Gastroesophageal sphincter (tissue), 4 donors: ENCODE measurements around the gene HAUS7. TPM values are rescaled to one million over a fixed set of nuclear protein-coding genes. Genes with fewer than 3 reads are reported as not detected.

Experiments
- ATAC-seq: fragments of 150-250 bp; one replicate; pipeline ENCODE4 v1.9.1; 2016; ENCODE audit warnings: mild to moderate bottlenecking, moderate library complexity
- H3K27ac ChIP-seq, 4 donors: fragments of 200-600 bp; sonication (generic) in 3 of 4; 1 replicate in 3 of 4; 2 replicates in 1 of 4; pipeline ENCODE4 v1.5.1; 2016 to 2019
- H3K27me3 ChIP-seq: fragments of 200-600 bp; sonication (generic); one replicate; pipeline ENCODE4 v1.5.1; 2019
- H3K36me3 ChIP-seq, 2 donors: fragments of 200-600 bp; sonication (generic); one replicate each; pipeline ENCODE4 v1.5.1; 2019; ENCODE audit warnings: control low read depth in 1 of 2
- H3K4me1 ChIP-seq, 3 donors: fragments of 200-600 bp; sonication (generic); 1 replicate in 2 of 3; 2 replicates in 1 of 3; pipeline ENCODE4 v1.5.1; 2016 to 2019; ENCODE audit warnings: control low read depth in 2 of 3
- H3K4me3 ChIP-seq, 2 donors: fragments of 200-600 bp; sonication (generic); one replicate each; pipeline ENCODE4 v1.5.1; 2019; ENCODE audit warnings: mild to moderate bottlenecking in 1 of 2, moderate library complexity in 1 of 2
- H3K9me3 ChIP-seq, 3 donors: fragments of 200-600 bp; sonication (generic); one replicate each; pipeline ENCODE4 v1.5.1; 2017 to 2019; ENCODE audit warnings: control low read depth in 2 of 3
- EP300 ChIP-seq: sonication (generic); formaldehyde crosslinking; IDR thresholded peaks from one replicate; pipeline ENCODE4 v1.6.1; 2017; ENCODE audit warnings: antibody characterized with exemption, mild to moderate bottlenecking
- POLR2A ChIP-seq, 2 donors: fragments of 450-650 bp; IDR thresholded peaks; one replicate each; pipeline ENCODE4 v1.6.1; 2017; ENCODE audit warnings: antibody characterized with exemption in 2 of 2, mild to moderate bottlenecking in 2 of 2, moderate library complexity in 1 of 2
- POLR2AphosphoS5 ChIP-seq: sonication (generic); formaldehyde crosslinking; IDR thresholded peaks from one replicate; pipeline ENCODE4 v1.6.1; 2017; ENCODE audit warnings: antibody characterized with exemption
- WGBS, 2 donors: methylation state at CpG; one replicate each; pipeline ENCODE4 v1.1.5; 2018; ENCODE audit warnings: low coverage in 1 of 2; 5-methylcytosine and 5-hydroxymethylcytosine counted together
- total RNA-seq, 4 donors: library from RNA; depleted of rRNA; stranded (reverse); fragments of >200 nt; gene quantifications; one replicate each; pipeline ENCODE4 v1.1.0, GENCODE V29; 2016
- TF ChIP-seq, protein P1 (sequence below), 4 experiments: fragments of 200-600 bp in 2 of 4; fragments of 450-650 bp in 2 of 4; sonication (generic) in 1 of 4; IDR thresholded peaks; one replicate each; pipeline ENCODE4 v1.5.1; 2017 to 2019; ENCODE audit warnings: antibody characterized with exemption in 4 of 4, mild to moderate bottlenecking in 2 of 4, moderate library complexity in 2 of 4

The HAUS7 gene
- total RNA-seq, 4 donors from 2014 or later: 20.2 to 34.0 (median 28.3) TPM

DNA sequence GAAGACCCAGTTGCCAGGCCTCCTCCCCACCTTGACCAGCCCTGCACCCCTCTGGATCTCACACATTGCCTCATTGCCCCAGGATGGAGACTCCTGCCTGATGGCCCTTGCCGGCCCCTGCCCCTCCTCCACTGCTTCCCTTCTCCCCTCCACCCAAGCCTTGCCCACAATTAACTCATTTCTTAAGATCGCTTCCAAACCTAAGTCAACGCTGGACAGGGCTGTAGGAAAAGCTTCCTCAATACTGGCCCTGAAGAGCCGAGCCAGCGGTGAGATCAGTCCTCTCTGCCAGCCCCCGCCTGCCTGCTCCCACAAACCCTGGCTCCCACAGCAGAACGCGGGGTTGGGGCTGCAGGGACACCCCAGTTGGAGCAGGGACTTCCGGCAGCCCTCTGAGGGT lies 7.5 kb upstream of the HAUS7 start:
- ATAC-seq: no peak
- Histone ChIP-seq H3K4me1 (peaks cover 0 to 32% (median 5%) of the 10 kb centered on the region in 3 donors), H3K27me3 (no peaks in the 10 kb centered on the region), H3K4me3 (no peak overlapping the region), H3K27ac (peak overlapping the region in 1 of 4 donors; percentile 62), H3K36me3 (no peaks in the 10 kb centered on the region), H3K9me3 (no peaks in the 10 kb centered on the region)
- no CpG with 5 or more reads among the region's 9 CpGs for WGBS, 2 donors
- TF ChIP-seq POLR2A (IDR thresholded peaks at IDR 0.05): no peak

DNA sequence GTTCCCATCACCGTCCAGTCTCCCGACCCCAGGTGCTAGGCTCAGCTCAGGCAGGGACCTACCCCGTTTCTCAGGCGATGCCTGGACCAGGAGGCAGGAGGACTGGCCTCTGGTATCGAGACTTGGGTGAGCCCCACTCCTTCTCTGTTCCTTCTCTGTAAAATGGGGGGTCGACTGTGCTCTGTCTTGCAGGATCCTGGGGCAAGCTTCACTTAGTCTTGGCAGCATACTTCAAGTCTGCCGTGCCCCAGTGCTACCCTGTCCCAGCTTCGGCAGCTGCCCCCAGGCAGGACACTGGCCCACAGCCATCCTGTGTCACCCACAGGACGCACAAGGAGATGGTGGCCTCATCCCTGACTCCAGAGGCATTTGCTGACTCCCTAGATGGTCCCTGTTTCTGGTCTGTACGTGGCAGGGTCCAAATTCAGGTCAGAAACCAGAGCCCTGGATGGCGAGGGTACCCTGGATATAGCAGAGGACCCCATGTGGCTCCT lies 7.0 kb upstream of the HAUS7 start:
- ATAC-seq: no peak
- TF ChIP-seq EP300 (no peak), POLR2A (IDR thresholded peaks at IDR 0.05) (no peak), POLR2AphosphoS5 (no peak)
- TF ChIP-seq, protein P1, sequence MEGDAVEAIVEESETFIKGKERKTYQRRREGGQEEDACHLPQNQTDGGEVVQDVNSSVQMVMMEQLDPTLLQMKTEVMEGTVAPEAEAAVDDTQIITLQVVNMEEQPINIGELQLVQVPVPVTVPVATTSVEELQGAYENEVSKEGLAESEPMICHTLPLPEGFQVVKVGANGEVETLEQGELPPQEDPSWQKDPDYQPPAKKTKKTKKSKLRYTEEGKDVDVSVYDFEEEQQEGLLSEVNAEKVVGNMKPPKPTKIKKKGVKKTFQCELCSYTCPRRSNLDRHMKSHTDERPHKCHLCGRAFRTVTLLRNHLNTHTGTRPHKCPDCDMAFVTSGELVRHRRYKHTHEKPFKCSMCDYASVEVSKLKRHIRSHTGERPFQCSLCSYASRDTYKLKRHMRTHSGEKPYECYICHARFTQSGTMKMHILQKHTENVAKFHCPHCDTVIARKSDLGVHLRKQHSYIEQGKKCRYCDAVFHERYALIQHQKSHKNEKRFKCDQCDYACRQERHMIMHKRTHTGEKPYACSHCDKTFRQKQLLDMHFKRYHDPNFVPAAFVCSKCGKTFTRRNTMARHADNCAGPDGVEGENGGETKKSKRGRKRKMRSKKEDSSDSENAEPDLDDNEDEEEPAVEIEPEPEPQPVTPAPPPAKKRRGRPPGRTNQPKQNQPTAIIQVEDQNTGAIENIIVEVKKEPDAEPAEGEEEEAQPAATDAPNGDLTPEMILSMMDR (IDR thresholded peaks at IDR 0.05): no peak
- H3K36me3 ChIP-seq: no peaks in the 10 kb centered on the region
- H3K9me3 ChIP-seq: no peaks in the 10 kb centered on the region
- H3K4me3 ChIP-seq: no peak overlapping the region
- H3K27me3 ChIP-seq: no peaks in the 10 kb centered on the region
- 60% methylated on average over 2 of the region's 11 CpGs; no CpG with 5 or more reads in 1 of the 2 donors for WGBS, 2 donors
- H3K4me1 ChIP-seq: peaks cover 0 to 32% (median 5%) of the 10 kb centered on the region in 3 donors
- peak overlapping the region in 2 of 4 donors; percentile 43 to 62 for H3K27ac ChIP-seq

DNA sequence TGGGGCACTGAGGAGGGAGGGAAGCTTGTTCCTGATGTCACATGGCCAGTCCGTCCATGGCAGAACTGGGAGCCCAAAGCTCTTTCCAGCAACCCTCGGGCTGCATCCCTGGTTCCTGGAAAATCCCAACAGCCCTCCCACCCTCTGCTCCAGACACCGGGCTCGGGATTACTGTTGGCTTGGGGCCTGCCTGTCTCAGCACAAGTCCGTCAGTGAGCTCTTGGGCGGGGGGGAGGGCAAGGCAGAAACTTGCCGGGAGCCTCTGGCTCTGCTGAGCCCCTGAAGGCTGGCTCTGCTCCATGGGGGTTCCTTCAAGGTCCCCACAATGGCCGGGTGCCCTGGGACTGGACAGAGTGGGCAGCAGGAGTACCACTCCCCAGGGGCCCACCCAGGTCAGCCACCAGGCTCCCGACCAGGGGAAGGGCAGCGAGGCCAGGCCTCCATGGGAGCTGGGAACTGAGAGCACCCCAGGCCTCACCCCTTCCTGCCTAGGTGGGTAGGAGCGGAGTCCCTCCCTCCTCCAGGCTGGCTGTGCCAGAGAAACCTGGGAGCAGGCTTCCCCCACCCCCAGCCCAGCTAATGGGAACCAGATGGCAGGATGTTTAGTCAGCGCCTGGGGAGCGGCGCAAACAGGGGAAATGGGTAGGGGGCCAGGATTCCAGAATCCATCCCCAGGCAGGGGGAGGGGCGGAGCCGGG lies 6.4 kb upstream of the HAUS7 start:
- Histone ChIP-seq H3K4me3 (no peak overlapping the region), H3K27ac (peak overlapping the region in 2 of 4 donors; percentile 43 to 62), H3K4me1 (peaks cover 0 to 32% (median 5%) of the 10 kb centered on the region in 3 donors), H3K36me3 (no peaks in the 10 kb centered on the region), H3K9me3 (no peaks in the 10 kb centered on the region), H3K27me3 (no peaks in the 10 kb centered on the region)
- ATAC-seq: peak; percentile 24
- WGBS, 2 donors: no CpG with 5 or more reads among the region's 16 CpGs
- TF ChIP-seq, protein P1 (IDR thresholded peaks at IDR 0.05): no peak
- TF ChIP-seq EP300 (no peak), POLR2A (IDR thresholded peaks at IDR 0.05) (no peak), POLR2AphosphoS5 (no peak)

DNA sequence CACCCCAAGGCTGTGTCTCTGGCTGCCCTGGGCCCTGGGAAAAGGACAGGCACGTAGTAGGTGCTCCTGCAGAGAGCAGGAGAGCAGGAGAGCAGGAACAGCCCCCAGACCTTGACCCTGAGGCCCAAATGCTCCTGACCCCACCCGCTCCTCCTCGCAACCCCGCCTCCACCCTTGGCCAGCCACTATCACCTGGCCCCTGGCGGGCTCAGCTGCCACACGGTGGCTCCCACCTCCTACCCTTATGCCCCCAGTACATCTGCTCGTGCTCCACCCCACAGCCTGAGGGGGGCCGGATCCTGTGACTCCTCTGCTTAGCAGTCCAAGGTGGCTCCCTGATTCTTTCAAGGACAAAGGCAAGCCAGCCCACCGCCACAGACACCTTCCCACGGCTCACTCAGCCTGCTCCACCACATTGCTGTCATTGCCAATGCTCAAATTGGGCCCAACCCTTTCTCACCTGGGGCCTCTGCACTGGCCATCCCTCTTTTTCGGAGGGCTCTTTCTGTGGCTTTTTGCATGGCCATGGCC lies 5.4 kb upstream of the HAUS7 start:
- ATAC-seq: no peak
- H3K9me3 ChIP-seq: no peaks in the 10 kb centered on the region
- H3K27me3 ChIP-seq: no peaks in the 10 kb centered on the region
- no peak overlapping the region for H3K4me3 ChIP-seq
- peak overlapping the region in 1 of 4 donors; percentile 43 for H3K27ac ChIP-seq
- TF ChIP-seq EP300: no peak
- TF ChIP-seq POLR2A (IDR thresholded peaks at IDR 0.05): no peak
- no peaks in the 10 kb centered on the region for H3K36me3 ChIP-seq
- WGBS, 2 donors: 80% methylated on average over 2 of the region's 11 CpGs; no CpG with 5 or more reads in 1 of the 2 donors
- peaks cover 0 to 38% (median 5%) of the 10 kb centered on the region in 3 donors for H3K4me1 ChIP-seq

DNA sequence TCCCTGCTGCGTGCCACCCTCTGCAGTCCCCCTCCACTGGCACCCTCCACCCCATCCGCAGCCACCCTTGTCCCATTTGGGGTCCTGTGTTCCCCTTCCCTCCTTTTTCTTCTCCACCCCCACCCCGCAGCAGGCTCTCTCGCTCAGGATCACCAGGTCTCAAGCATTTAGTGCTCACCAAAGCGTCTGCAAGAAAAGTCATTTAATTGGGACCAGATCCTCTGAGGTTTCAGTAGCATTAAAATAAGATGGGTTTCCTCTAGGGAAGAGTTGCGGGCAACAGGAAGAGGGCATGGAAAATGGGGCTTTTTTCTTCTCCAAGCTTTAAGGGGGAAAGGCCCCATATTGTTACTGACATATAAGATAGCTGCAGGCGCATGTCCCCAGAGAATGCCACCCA lies 4.9 kb upstream of the HAUS7 start:
- no peak for TF ChIP-seq POLR2AphosphoS5
- TF ChIP-seq EP300: no peak
- TF ChIP-seq, protein P1 (IDR thresholded peaks at IDR 0.05): no peak
- no peak for TF ChIP-seq POLR2A (IDR thresholded peaks at IDR 0.05)
- 87% methylated on average over 3 of the region's 7 CpGs; no CpG with 5 or more reads in 1 of the 2 donors for WGBS, 2 donors
- Histone ChIP-seq H3K36me3 (no peaks in the 10 kb centered on the region), H3K4me3 (peak overlapping the region in 1 of 2 donors; percentile 43), H3K27ac (peak overlapping the region in 1 of 4 donors; percentile 43), H3K4me1 (peaks cover 0 to 38% (median 5%) of the 10 kb centered on the region in 3 donors), H3K9me3 (no peaks in the 10 kb centered on the region), H3K27me3 (no peaks in the 10 kb centered on the region)
- ATAC-seq: no peak
